BLaER1 treated with 17β-estradiol and CSF1 and Interleukin-3, amounts not matched to agents 10 nM and 100 nM (cell line): ENCODE results near the gene SFMBT2.

Experiments
- H3K27ac ChIP-seq, 11 experiments: shearing (Covaris generic); formaldehyde crosslinking; 2 replicates each; pipeline ENCODE4 v1.8.1; 2022
- H3K27me3 ChIP-seq, 11 experiments: shearing (Covaris generic); formaldehyde crosslinking; 2 replicates each; pipeline ENCODE4 v1.8.1; 2022
- H3K36me3 ChIP-seq, 11 experiments: shearing (Covaris generic); formaldehyde crosslinking; 2 replicates each; pipeline ENCODE4 v1.8.1; 2022
- H3K4me1 ChIP-seq, 10 experiments: shearing (Covaris generic); formaldehyde crosslinking; 2 replicates each; pipeline ENCODE4 v1.8.1; 2022
- H3K4me2 ChIP-seq, 11 experiments: shearing (Covaris generic); formaldehyde crosslinking; 2 replicates each; pipeline ENCODE4 v1.8.1; 2022
- H3K4me3 ChIP-seq, 10 experiments: shearing (Covaris generic); formaldehyde crosslinking; 2 replicates each; pipeline ENCODE4 v1.8.1; 2022
- H3K9ac ChIP-seq, 11 experiments: shearing (Covaris generic); formaldehyde crosslinking; 2 replicates each; pipeline ENCODE4 v1.8.1; 2022
- H3K9me3 ChIP-seq, 11 experiments: shearing (Covaris generic); formaldehyde crosslinking; replicated peaks in 1 of 11; 2 replicates each; pipeline ENCODE4 v1.8.1; 2022
- H4K20me1 ChIP-seq, 11 experiments: shearing (Covaris generic); formaldehyde crosslinking; 2 replicates each; pipeline ENCODE4 v1.8.1; 2022
- Cebpa-rat ChIP-seq, 11 experiments: shearing (Covaris generic); IDR thresholded peaks; 2 replicates each; pipeline ENCODE4 v1.8.1; 2022

The SFMBT2 gene

GRCh38 chr10:7152341-7152740 is 258.5 kb downstream of the SFMBT2 start:
- Histone ChIP-seq H3K9ac (no peak overlapping the region), H3K4me3 (no peak overlapping the region), H3K4me1 (peaks cover 11 to 16% (median 13%) of the 10 kb centered on the region in 10 experiments), H3K27ac (no peak overlapping the region), H3K9me3 (no peaks in the 10 kb centered on the region), H3K27me3 (no peaks in the 10 kb centered on the region), H3K36me3 (peaks cover 0 to 14% (median 0%) of the 10 kb centered on the region in 11 experiments; a peak in 6 of 22 replicates), H3K4me2 (no peak overlapping the region), H4K20me1 (no peaks in the 10 kb centered on the region)
- TF ChIP-seq Cebpa-rat (IDR thresholded peaks at IDR 0.05), result no peak

- H3K9me3 ChIP-seq, result no peaks in the 10 kb centered on the region
- no peaks in the 10 kb centered on the region for H3K27me3 ChIP-seq
- no peak overlapping the region for H3K27ac ChIP-seq
- H3K9ac ChIP-seq, result no peak overlapping the region
- peaks cover 0 to 13% (median 0%) of the 10 kb centered on the region in 11 experiments; a peak in 6 of 22 replicates for H3K36me3 ChIP-seq
- no peak for TF ChIP-seq Cebpa-rat (IDR thresholded peaks at IDR 0.05)
- no peaks in the 10 kb centered on the region for H4K20me1 ChIP-seq
- H3K4me1 ChIP-seq, result peaks cover 3 to 8% (median 5%) of the 10 kb centered on the region in 10 experiments; a peak in 19 of 20 replicates
- no peak overlapping the region for H3K4me2 ChIP-seq
- H3K4me3 ChIP-seq, result no peak overlapping the region
Observed at GRCh38 chr10:7151538-7151937, 259.3 kb downstream of the SFMBT2 start.

- H3K36me3 ChIP-seq, result 0 out of 22 replicates have a peak, but pooled peaks cover 0 to 1% (median 0%) of the 10 kb centered on the region in 11 experiments
- no peaks in the 10 kb centered on the region for H3K27me3 ChIP-seq
- no peak overlapping the region for H3K27ac ChIP-seq
- no peaks in the 10 kb centered on the region for H4K20me1 ChIP-seq
- TF ChIP-seq Cebpa-rat (IDR thresholded peaks at IDR 0.05), result no peak
- H3K4me3 ChIP-seq, result no peak overlapping the region
- no peaks in the 10 kb centered on the region for H3K9me3 ChIP-seq
- no peak overlapping the region for H3K9ac ChIP-seq
- no peak overlapping the region for H3K4me2 ChIP-seq
- H3K4me1 ChIP-seq, result peaks cover 0 to 5% (median 0%) of the 10 kb centered on the region in 10 experiments; a peak in 2 of 20 replicates
Observed at GRCh38 chr10:7150349-7150748, 260.5 kb downstream of the SFMBT2 start.

- Histone ChIP-seq H4K20me1 (no peaks in the 10 kb centered on the region), H3K36me3 (no peaks in the 10 kb centered on the region), H3K4me1 (peaks cover 0 to 10% (median 0%) of the 10 kb centered on the region in 10 experiments; a peak in 5 of 20 replicates), H3K9me3 (peaks cover 0 to 4% (median 0%) of the 10 kb centered on the region in 11 experiments; a peak in 1 of 22 replicates), H3K4me3 (no peak overlapping the region), H3K27me3 (no peaks in the 10 kb centered on the region), H3K9ac (no peak overlapping the region), H3K4me2 (no peak overlapping the region), H3K27ac (no peak overlapping the region)
- peak in 6 of 11 experiments; percentile 18 to 59 (median 45); a peak in 7 of 22 replicates for TF ChIP-seq Cebpa-rat (IDR thresholded peaks at IDR 0.05)
Observed at GRCh38 chr10:7146189-7146588, 264.6 kb downstream of the SFMBT2 start.

- Histone ChIP-seq H3K4me3 (no peak overlapping the region), H3K27ac (no peak overlapping the region), H3K9me3 (peaks cover 3 to 38% (median 25%) of the 10 kb centered on the region in 11 experiments), H3K9ac (no peak overlapping the region), H3K4me2 (no peak overlapping the region), H3K27me3 (no peaks in the 10 kb centered on the region), H3K36me3 (no peaks in the 10 kb centered on the region), H3K4me1 (no peaks in the 10 kb centered on the region), H4K20me1 (no peaks in the 10 kb centered on the region)
- TF ChIP-seq Cebpa-rat (IDR thresholded peaks at IDR 0.05), result no peak
Observed at GRCh38 chr10:7136016-7136415, 274.8 kb downstream of the SFMBT2 start.

GRCh38 chr10:7135188-7135587 is 275.6 kb downstream of the SFMBT2 start:
- TF ChIP-seq Cebpa-rat (IDR thresholded peaks at IDR 0.05), result no peak

GRCh38 chr10:7134448-7134847 is 276.4 kb downstream of the SFMBT2 start:
- no peak overlapping the region for H3K4me3 ChIP-seq
- no peaks in the 10 kb centered on the region for H3K36me3 ChIP-seq
- no peak overlapping the region for H3K9ac ChIP-seq
- no peak overlapping the region for H3K4me2 ChIP-seq
- peaks cover 15 to 54% (median 41%) of the 10 kb centered on the region in 11 experiments for H3K9me3 ChIP-seq
- H3K4me1 ChIP-seq, result no peaks in the 10 kb centered on the region
- no peak overlapping the region for H3K27ac ChIP-seq
- no peaks in the 10 kb centered on the region for H3K27me3 ChIP-seq
- no peak for TF ChIP-seq Cebpa-rat (IDR thresholded peaks at IDR 0.05)
- H4K20me1 ChIP-seq, result no peaks in the 10 kb centered on the region

More at GRCh38 chr10:7135188-7135587, 275.6 kb downstream of the SFMBT2 start:
- no peaks in the 10 kb centered on the region for H3K27me3 ChIP-seq
- H4K20me1 ChIP-seq, result no peaks in the 10 kb centered on the region
- no peak overlapping the region for H3K9ac ChIP-seq
- H3K4me3 ChIP-seq, result no peak overlapping the region
- no peaks in the 10 kb centered on the region for H3K4me1 ChIP-seq
- H3K4me2 ChIP-seq, result no peak overlapping the region
- no peaks in the 10 kb centered on the region for H3K36me3 ChIP-seq
- peaks cover 8 to 46% (median 34%) of the 10 kb centered on the region in 11 experiments for H3K9me3 ChIP-seq
- H3K27ac ChIP-seq, result no peak overlapping the region

GRCh38 chr10:7133958-7134357 is 276.9 kb downstream of the SFMBT2 start:
- H3K36me3 ChIP-seq, result no peaks in the 10 kb centered on the region
- H3K9ac ChIP-seq, result no peak overlapping the region
- no peak for TF ChIP-seq Cebpa-rat (IDR thresholded peaks at IDR 0.05)
- no peak overlapping the region for H3K4me2 ChIP-seq
- peaks cover 20 to 58% (median 46%) of the 10 kb centered on the region in 11 experiments for H3K9me3 ChIP-seq
- H3K27ac ChIP-seq, result no peak overlapping the region
- H3K27me3 ChIP-seq, result no peaks in the 10 kb centered on the region
- no peak overlapping the region for H3K4me3 ChIP-seq
- H3K4me1 ChIP-seq, result no peaks in the 10 kb centered on the region
- H4K20me1 ChIP-seq, result no peaks in the 10 kb centered on the region

GRCh38 chr10:7133278-7133677 is 277.6 kb downstream of the SFMBT2 start:
- no peak overlapping the region for H3K4me3 ChIP-seq
- 0 out of 22 replicates have a peak, but pooled peaks cover 0 to 2% (median 0%) of the 10 kb centered on the region in 11 experiments for H3K36me3 ChIP-seq
- peaks cover 26 to 65% (median 53%) of the 10 kb centered on the region in 11 experiments for H3K9me3 ChIP-seq
- H3K9ac ChIP-seq, result no peak overlapping the region
- no peak for TF ChIP-seq Cebpa-rat (IDR thresholded peaks at IDR 0.05)
- H3K27me3 ChIP-seq, result no peaks in the 10 kb centered on the region
- no peak overlapping the region for H3K4me2 ChIP-seq
- H4K20me1 ChIP-seq, result no peaks in the 10 kb centered on the region
- no peaks in the 10 kb centered on the region for H3K4me1 ChIP-seq
- no peak overlapping the region for H3K27ac ChIP-seq
